Small intestine (tissue), 7 donors: ENCODE data around the gene HECTD4. TPM values are rescaled to one million over a fixed set of nuclear protein-coding genes. Genes with fewer than 3 reads are reported as not detected.

Source experiments
- DNase-seq, 2 donors: peaks; one replicate each; pipeline versions ENCODE4 v3.0.0 to v3.0.0-alpha.2; 2013
- FAIRE-seq: peaks from 2 replicates; lab custom pipeline; 2012; peaks lifted over from hg19 to GRCh38; lab: Jason Lieb, UNC
- H3K27ac ChIP-seq, 3 donors: one replicate each; pipeline ENCODE4 v1.5.1; 2013; ENCODE audit warnings: low read length in 2 of 3, mild to moderate bottlenecking in 2 of 3, control low read depth in 1 of 3, inconsistent platforms in 1 of 3, low read depth in 1 of 3, moderate library complexity in 1 of 3
- H3K27me3 ChIP-seq, 3 donors: one replicate each; pipeline ENCODE4 v1.6.1; 2013; ENCODE audit warnings: low read length in 3 of 3, inconsistent platforms in 1 of 3; ENCODE audit not compliant: control insufficient read depth in 3 of 3, insufficient read depth in 3 of 3
- H3K36me3 ChIP-seq, 3 donors: one replicate each; pipeline ENCODE4 v1.6.1; 2013; ENCODE audit warnings: low read length in 3 of 3, inconsistent platforms in 1 of 3, low read depth in 1 of 3, mild to moderate bottlenecking in 1 of 3, moderate library complexity in 1 of 3; ENCODE audit not compliant: control insufficient read depth in 3 of 3, insufficient read depth in 2 of 3
- H3K4me1 ChIP-seq, 3 donors: one replicate each; pipeline ENCODE4 v1.6.1; 2013; ENCODE audit warnings: low read length in 2 of 3, inconsistent platforms in 1 of 3, low read depth in 1 of 3, mild to moderate bottlenecking in 1 of 3, moderate library complexity in 1 of 3; ENCODE audit not compliant: control insufficient read depth in 3 of 3, insufficient read depth in 2 of 3
- H3K4me3 ChIP-seq, 3 donors: one replicate each; pipeline ENCODE4 v1.5.1; 2013; ENCODE audit warnings: low read length in 3 of 3, control low read depth in 1 of 3, inconsistent platforms in 1 of 3, low read depth in 1 of 3, mild to moderate bottlenecking in 1 of 3, moderate library complexity in 1 of 3
- H3K9me3 ChIP-seq, 2 donors: one replicate each; pipeline ENCODE4 v1.6.1; 2013; ENCODE audit warnings: low read depth in 1 of 2, low read length in 1 of 2; ENCODE audit not compliant: control insufficient read depth in 2 of 2, insufficient read depth in 1 of 2
- WGBS, 3 donors: extraction: QIAGEN DNeasy Blood & Tissue Kit; methylation state at CpG; one replicate each; pipeline ENCODE4 v1.1.7; 2013; 5-methylcytosine and 5-hydroxymethylcytosine counted together
- polyA plus RNA-seq, 4 donors: library from polyadenylated mRNA; stranded (reverse) in 3 of 4; unstranded in 1 of 4; fragments of 200-250 nt in 3 of 4; fragments of 120-200 nt in 1 of 4; gene quantifications; one replicate each; pipeline versions ENCODE4 v1.2.1 to v1.2.3, GENCODE V29; 2013
- donor health status: healthy with polysubstance abuse.
- donor health status: control.
- donor health status: control.
- donor health status: Bipolar disorder and iron deficiency.
- donor health status: healthy.

The HECTD4 gene
- polyA plus RNA-seq, 4 donors, result 6.1 to 33.4 (median 11.4) TPM

GRCh38 chr12:112214064-112214463 is 168.2 kb downstream of the HECTD4 start:
- WGBS, 3 donors, result 86 to 89% (median 87%) methylated on average over 4 of the region's 4 CpGs
- H3K27ac ChIP-seq, result no peak overlapping the region
- H3K4me3 ChIP-seq, result no peak overlapping the region
- no peaks in the 10 kb centered on the region for H3K9me3 ChIP-seq
- no peaks in the 10 kb centered on the region for H3K27me3 ChIP-seq
- H3K4me1 ChIP-seq, result no peaks in the 10 kb centered on the region
- DNase-seq (no peak), FAIRE-seq (no peak)
- peaks cover 0 to 57% (median 17%) of the 10 kb centered on the region in 3 donors for H3K36me3 ChIP-seq

- Histone ChIP-seq H3K36me3 (peaks cover 5 to 58% (median 22%) of the 10 kb centered on the region in 3 donors), H3K4me3 (no peak overlapping the region), H3K4me1 (no peaks in the 10 kb centered on the region), H3K27me3 (no peaks in the 10 kb centered on the region), H3K9me3 (no peaks in the 10 kb centered on the region), H3K27ac (no peak overlapping the region)
- no peak for FAIRE-seq
- no peak for DNase-seq
- 93 to 96% (median 95%) methylated on average over 7 of the region's 7 CpGs for WGBS, 3 donors
Measured at GRCh38 chr12:112208301-112208910, 173.8 kb downstream of the HECTD4 start.

DNA sequence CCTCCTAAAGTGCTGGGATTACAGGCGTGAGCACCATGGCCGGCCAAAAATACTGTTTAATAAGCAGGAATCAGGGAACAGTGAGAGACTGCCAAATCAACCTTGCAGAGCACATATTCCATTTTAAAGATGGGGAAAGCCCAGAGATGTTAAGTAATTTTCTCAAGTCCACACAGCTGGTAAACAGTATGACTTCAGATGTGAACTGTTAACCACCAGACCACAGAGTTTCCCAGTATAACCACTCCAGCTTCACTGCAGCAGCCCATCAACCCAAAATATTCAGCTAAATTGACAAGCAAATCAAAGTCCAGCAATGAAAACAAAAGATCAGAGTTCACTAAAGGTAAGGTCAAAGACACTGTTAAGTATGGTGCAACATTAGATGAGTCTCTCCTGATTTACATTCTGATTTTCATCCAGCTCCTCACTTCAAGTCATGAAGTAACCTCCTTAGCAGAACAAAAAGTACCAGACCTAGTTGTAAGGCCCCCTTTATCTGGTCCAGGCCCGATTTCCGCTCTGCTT is 174.8 kb downstream of the HECTD4 start:
- H3K27ac ChIP-seq, result no peak overlapping the region
- no peaks in the 10 kb centered on the region for H3K9me3 ChIP-seq
- DNase-seq (no peak), FAIRE-seq (no peak)
- no peak overlapping the region for H3K4me3 ChIP-seq
- no peaks in the 10 kb centered on the region for H3K27me3 ChIP-seq
- WGBS, 3 donors, result 94% methylated on average over 4 of the region's 4 CpGs
- no peaks in the 10 kb centered on the region for H3K4me1 ChIP-seq
- peaks cover 5 to 66% (median 24%) of the 10 kb centered on the region in 3 donors for H3K36me3 ChIP-seq

GRCh38 chr12:112206944-112207343 is 175.3 kb downstream of the HECTD4 start:
- Histone ChIP-seq H3K4me1 (no peaks in the 10 kb centered on the region), H3K27me3 (no peaks in the 10 kb centered on the region), H3K4me3 (no peak overlapping the region), H3K36me3 (peaks cover 5 to 62% (median 22%) of the 10 kb centered on the region in 3 donors), H3K27ac (no peak overlapping the region), H3K9me3 (no peaks in the 10 kb centered on the region)
- no peak for FAIRE-seq
- 93 to 95% (median 95%) methylated on average over 7 of the region's 7 CpGs for WGBS, 3 donors
- no peak for DNase-seq

DNA sequence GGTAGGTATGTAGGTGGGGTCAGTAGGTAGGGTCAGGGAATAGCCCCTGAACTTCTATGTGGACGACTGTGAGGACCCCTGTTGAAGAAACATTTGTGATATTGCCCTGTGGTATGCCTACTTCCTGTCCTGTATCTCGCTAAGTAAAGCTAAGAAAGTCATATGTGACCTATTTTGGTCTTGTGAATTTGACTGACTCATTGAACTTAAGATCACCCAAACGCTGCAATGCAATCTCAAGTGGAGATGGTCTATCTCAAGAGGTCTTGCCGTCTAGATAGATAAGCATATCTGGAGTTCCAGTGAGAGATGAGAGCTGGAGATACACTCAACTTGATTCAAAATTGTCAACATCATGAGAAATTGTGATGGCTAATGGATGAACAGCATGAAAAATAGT is 183.1 kb downstream of the HECTD4 start:
- no peak overlapping the region for H3K4me3 ChIP-seq
- H3K4me1 ChIP-seq, result no peaks in the 10 kb centered on the region
- WGBS, 3 donors, result 67 to 74% (median 71%) methylated on average over 4 of the region's 4 CpGs
- H3K9me3 ChIP-seq, result no peaks in the 10 kb centered on the region
- H3K36me3 ChIP-seq, result peaks cover 0 to 51% (median 8%) of the 10 kb centered on the region in 3 donors
- H3K27ac ChIP-seq, result no peak overlapping the region
- DNase-seq (no peak), FAIRE-seq (no peak)
- no peaks in the 10 kb centered on the region for H3K27me3 ChIP-seq

- Histone ChIP-seq H3K27me3 (no peaks in the 10 kb centered on the region), H3K36me3 (peaks cover 0 to 53% (median 9%) of the 10 kb centered on the region in 3 donors), H3K27ac (no peak overlapping the region), H3K4me1 (no peaks in the 10 kb centered on the region), H3K9me3 (no peaks in the 10 kb centered on the region), H3K4me3 (no peak overlapping the region)
- DNase-seq (peak; percentile 44 to 53), FAIRE-seq (no peak)
- 81 to 86% (median 86%) methylated on average over 9 of the region's 9 CpGs for WGBS, 3 donors
Measured at GRCh38 chr12:112198120-112198733, 184.0 kb downstream of the HECTD4 start.

GRCh38 chr12:112196196-112196875 is 185.9 kb downstream of the HECTD4 start:
- FAIRE-seq, result no peak
- DNase-seq, result no peak
- no peaks in the 10 kb centered on the region for H3K9me3 ChIP-seq
- no peak overlapping the region for H3K27ac ChIP-seq
- no peaks in the 10 kb centered on the region for H3K27me3 ChIP-seq
- no peaks in the 10 kb centered on the region for H3K4me1 ChIP-seq
- H3K4me3 ChIP-seq, result no peak overlapping the region
- H3K36me3 ChIP-seq, result peaks cover 0 to 57% (median 11%) of the 10 kb centered on the region in 3 donors
- WGBS, 3 donors, result 88 to 93% (median 92%) methylated on average over 9 of the region's 9 CpGs

GRCh38 chr12:112194601-112195247 is 187.5 kb downstream of the HECTD4 start:
- DNase-seq (no peak), FAIRE-seq (no peak)
- Histone ChIP-seq H3K27me3 (no peaks in the 10 kb centered on the region), H3K4me1 (no peaks in the 10 kb centered on the region), H3K27ac (no peak overlapping the region), H3K9me3 (no peaks in the 10 kb centered on the region), H3K4me3 (no peak overlapping the region), H3K36me3 (peaks cover 0 to 58% (median 7%) of the 10 kb centered on the region in 3 donors)
- 95 to 97% (median 97%) methylated on average over 20 of the region's 20 CpGs for WGBS, 3 donors
